KMS-11 (cell line): ENCODE data around the gene RYR2.

Experiments
- H2AFZ ChIP-seq: fragments of 200-600 bp; sonication (generic); 2 replicates; pipeline ENCODE4 v1.6.1; 2016; ENCODE audit warnings: antibody characterized with exemption, mixed run types, low read depth
- H3K27ac ChIP-seq: fragments of 200-600 bp; sonication (generic); 2 replicates; pipeline ENCODE4 v1.6.1; 2016; ENCODE audit warnings: mild to moderate bottlenecking, mixed run types
- H3K27me3 ChIP-seq: fragments of 200-600 bp; sonication (generic); 2 replicates; pipeline ENCODE4 v1.6.1; 2017; ENCODE audit warnings: mild to moderate bottlenecking, low read depth, mixed run types, moderate library complexity; ENCODE audit not compliant: insufficient read depth
- H3K36me3 ChIP-seq: fragments of 200-600 bp; sonication (generic); 2 replicates; pipeline ENCODE4 v1.6.1; 2017; ENCODE audit warnings: mild to moderate bottlenecking, mixed run types; ENCODE audit not compliant: insufficient read depth
- H3K4me1 ChIP-seq: fragments of 200-600 bp; sonication (generic); 2 replicates; pipeline ENCODE4 v1.6.1; 2016; ENCODE audit warnings: mild to moderate bottlenecking, low read depth, mixed run types; ENCODE audit not compliant: poor library complexity, severe bottlenecking
- H3K4me2 ChIP-seq: fragments of 200-600 bp; sonication (generic); 2 replicates; pipeline ENCODE4 v1.7.0; 2016; ENCODE audit warnings: mild to moderate bottlenecking, mixed run types
- H3K4me3 ChIP-seq: fragments of 200-600 bp; sonication (generic); IDR thresholded peaks from 2 replicates; pipeline ENCODE4 v1.6.1; 2017; ENCODE audit warnings: low read depth, low read length, mixed read lengths; ENCODE audit not compliant: insufficient read depth
- H3K79me2 ChIP-seq: fragments of 200-600 bp; sonication (generic); 2 replicates; pipeline ENCODE4 v1.6.1; 2016; ENCODE audit warnings: low read depth, mixed run types; ENCODE audit not compliant: insufficient read depth
- H3K9ac ChIP-seq: fragments of 200-600 bp; sonication (generic); 2 replicates; pipeline ENCODE4 v1.6.1; 2016; ENCODE audit warnings: mild to moderate bottlenecking, mixed run types
- H4K20me1 ChIP-seq: fragments of 200-600 bp; sonication (generic); 2 replicates; pipeline ENCODE4 v1.6.1; 2016; ENCODE audit warnings: mild to moderate bottlenecking, mixed run types; ENCODE audit not compliant: insufficient read depth
- CTCF ChIP-seq: fragments of 200-600 bp; sonication (generic); conservative IDR thresholded peaks from 2 replicates; pipeline ENCODE4 v1.6.1; 2017; ENCODE audit warnings: low read depth, mild to moderate bottlenecking, antibody characterized with exemption, low read length, moderate library complexity, mixed read lengths

Gene RYR2

GRCh38 chr1:237352747-237353146 is 310.8 kb downstream of the RYR2 start:
- H3K36me3 ChIP-seq, result no peaks in the 10 kb centered on the region

GRCh38 chr1:237353918-237354317 is 311.9 kb downstream of the RYR2 start:
- Histone ChIP-seq H3K36me3 (no peaks in the 10 kb centered on the region), H3K9ac (no peak overlapping the region), H3K79me2 (no peaks in the 10 kb centered on the region), H3K27me3 (no peaks in the 10 kb centered on the region), H3K27ac (no peak overlapping the region), H3K4me1 (no peaks in the 10 kb centered on the region), H3K4me2 (no peak overlapping the region), H3K4me3 (no peak overlapping the region), H4K20me1 (no peaks in the 10 kb centered on the region), H2AFZ (no peak overlapping the region)
- no peak for TF ChIP-seq CTCF

More at GRCh38 chr1:237352747-237353146, 310.8 kb downstream of the RYR2 start:
- Histone ChIP-seq H3K4me2 (no peak overlapping the region), H3K79me2 (no peaks in the 10 kb centered on the region), H2AFZ (no peak overlapping the region), H3K27ac (no peak overlapping the region), H3K4me1 (no peaks in the 10 kb centered on the region), H4K20me1 (no peaks in the 10 kb centered on the region), H3K27me3 (no peaks in the 10 kb centered on the region), H3K4me3 (no peak overlapping the region), H3K9ac (no peak overlapping the region)
- TF ChIP-seq CTCF, result no peak

- Histone ChIP-seq H3K4me3 (no peak overlapping the region), H3K4me1 (no peaks in the 10 kb centered on the region), H2AFZ (no peak overlapping the region), H3K4me2 (no peak overlapping the region), H3K9ac (no peak overlapping the region), H3K36me3 (no peaks in the 10 kb centered on the region), H3K27ac (no peak overlapping the region), H3K27me3 (no peaks in the 10 kb centered on the region), H4K20me1 (no peaks in the 10 kb centered on the region), H3K79me2 (no peaks in the 10 kb centered on the region)
- TF ChIP-seq CTCF, result no peak
Measured at GRCh38 chr1:237355022-237355421, 313.0 kb downstream of the RYR2 start.

GRCh38 chr1:237358555-237358954 is 316.6 kb downstream of the RYR2 start:
- Histone ChIP-seq H2AFZ (no peak overlapping the region), H3K4me2 (no peak overlapping the region), H3K27me3 (no peaks in the 10 kb centered on the region), H3K4me3 (no peak overlapping the region), H3K4me1 (no peaks in the 10 kb centered on the region), H3K36me3 (no peaks in the 10 kb centered on the region), H3K79me2 (no peaks in the 10 kb centered on the region), H3K9ac (no peak overlapping the region), H4K20me1 (no peaks in the 10 kb centered on the region), H3K27ac (no peak overlapping the region)
- no peak for TF ChIP-seq CTCF
